Fibroblast of skin of left quadriceps (primary cell): ENCODE results near the gene DNPH1.

Source experiments
- DNase-seq, 2 experiments: peaks; one replicate each; pipeline ENCODE4 v3.0.0-alpha.2; 2013; ENCODE audit warnings: low read depth in 2 of 2

DNPH1 gene

GRCh38 chr6:43215066-43215465 lies 14.2 kb downstream of the DNPH1 start:
- DNase-seq: no peak

- no peak for DNase-seq
Observed at GRCh38 chr6:43213431-43213830, 15.8 kb downstream of the DNPH1 start.

GRCh38 chr6:43211955-43212354 lies 17.3 kb downstream of the DNPH1 start:
- DNase-seq: no peak

- no peak for DNase-seq
Observed at GRCh38 chr6:43207286-43207685, 22.0 kb downstream of the DNPH1 start.

GRCh38 chr6:43205849-43206248 lies 23.4 kb downstream of the DNPH1 start:
- no peak for DNase-seq

- DNase-seq: no peak
Observed at GRCh38 chr6:43204271-43205105, 24.8 kb downstream of the DNPH1 start.

- no peak for DNase-seq
Observed at GRCh38 chr6:43203718-43204095, 25.6 kb downstream of the DNPH1 start.

- no peak for DNase-seq
Observed at GRCh38 chr6:43203029-43203717, 26.1 kb downstream of the DNPH1 start.

- no peak for DNase-seq
Observed at GRCh38 chr6:43202451-43202850, 26.8 kb downstream of the DNPH1 start.

GRCh38 chr6:43200541-43200940 lies 28.7 kb downstream of the DNPH1 start:
- no peak for DNase-seq

- no peak for DNase-seq
Observed at GRCh38 chr6:43199912-43200311, 29.4 kb downstream of the DNPH1 start.

- no peak for DNase-seq
Observed at GRCh38 chr6:43196337-43196736, 32.9 kb downstream of the DNPH1 start.

GRCh38 chr6:43193929-43194328 lies 35.4 kb downstream of the DNPH1 start:
- no peak for DNase-seq

- no peak for DNase-seq
Observed at GRCh38 chr6:43192911-43193310, 36.4 kb downstream of the DNPH1 start.

GRCh38 chr6:43189776-43190304 lies 39.4 kb downstream of the DNPH1 start:
- no peak for DNase-seq

GRCh38 chr6:43188426-43188825 lies 40.9 kb downstream of the DNPH1 start:
- no peak for DNase-seq

- DNase-seq: no peak
Observed at GRCh38 chr6:43187821-43188220, 41.5 kb downstream of the DNPH1 start.

- no peak for DNase-seq
Observed at GRCh38 chr6:43186706-43187105, 42.6 kb downstream of the DNPH1 start.

GRCh38 chr6:43186019-43186418 lies 43.3 kb downstream of the DNPH1 start:
- no peak for DNase-seq

- no peak for DNase-seq
Observed at GRCh38 chr6:43185391-43185985, 43.8 kb downstream of the DNPH1 start.

- no peak for DNase-seq
Observed at GRCh38 chr6:43184268-43184985, 44.9 kb downstream of the DNPH1 start.

- no peak for DNase-seq
Observed at GRCh38 chr6:43183441-43183840, 45.8 kb downstream of the DNPH1 start.
